Activated naive CD4-positive, alpha-beta T cell treated with anti-CD3 and anti-CD28 coated beads, Interleukin-2, amount 50 U/mL, for 16 hours (primary cell): ENCODE measurements around the gene EPB41L1.

ENCODE experiments used
- DNase-seq: peaks from one replicate; pipeline ENCODE4 v3.0.0-alpha.2; 2020

EPB41L1 gene

GRCh38 chr20:36264426-36265246 is 110.1 kb downstream of the EPB41L1 start:
- DNase-seq = no peak

GRCh38 chr20:36266189-36266588 is 111.6 kb downstream of the EPB41L1 start:
- no peak for DNase-seq

GRCh38 chr20:36267605-36268381 is 113.3 kb downstream of the EPB41L1 start:
- no peak for DNase-seq

- DNase-seq = no peak
Measured at GRCh38 chr20:36268440-36269342, 114.2 kb downstream of the EPB41L1 start.

GRCh38 chr20:36269507-36269906 is 115.0 kb downstream of the EPB41L1 start:
- DNase-seq = no peak

GRCh38 chr20:36270744-36271638 is 116.5 kb downstream of the EPB41L1 start:
- no peak for DNase-seq

GRCh38 chr20:36271639-36272546 is 117.4 kb downstream of the EPB41L1 start:
- DNase-seq = no peak

GRCh38 chr20:36272547-36273220 is 118.1 kb downstream of the EPB41L1 start:
- DNase-seq = no peak

GRCh38 chr20:36273414-36274180 is 119.1 kb downstream of the EPB41L1 start:
- DNase-seq = no peak

GRCh38 chr20:36274181-36274841 is 119.8 kb downstream of the EPB41L1 start:
- no peak for DNase-seq

- no peak for DNase-seq
Measured at GRCh38 chr20:36275011-36275410, 120.5 kb downstream of the EPB41L1 start.

- DNase-seq = no peak
Measured at GRCh38 chr20:36275441-36276189, 121.1 kb downstream of the EPB41L1 start.

- DNase-seq = no peak
Measured at GRCh38 chr20:36277546-36277945, 123.0 kb downstream of the EPB41L1 start.

GRCh38 chr20:36279362-36279761 is 124.8 kb downstream of the EPB41L1 start:
- DNase-seq = no peak

- DNase-seq = no peak
Measured at GRCh38 chr20:36279776-36280175, 125.2 kb downstream of the EPB41L1 start.

GRCh38 chr20:36281785-36282380 is 127.3 kb downstream of the EPB41L1 start:
- no peak for DNase-seq
